GM06990 (cell line): ENCODE measurements around the gene LRIG2.
"Not testable (repeated sequence)": the region's sequence is repeated elsewhere in the genome, so short reads cannot be mapped to it uniquely, and the experiment has no call there.

Source experiments
- DNase-seq: peaks from one replicate; pipeline ENCODE4 v3.0.0-alpha.2; 2011; ENCODE audit not compliant: insufficient read length; ENCODE audit errors: extremely low read depth
- H3K27me3 ChIP-seq: replicated peaks from 2 replicates; pipeline ENCODE4 v1.6.0; 2011; ENCODE audit warnings: low read length; ENCODE audit not compliant: control insufficient read depth, insufficient read depth
- H3K36me3 ChIP-seq: 2 replicates; pipeline ENCODE4 v1.5.1; 2011; ENCODE audit warnings: low read length; ENCODE audit not compliant: control insufficient read depth, insufficient read depth
- H3K4me3 ChIP-seq: replicated peaks from 2 replicates; pipeline ENCODE4 v1.5.1; 2011; ENCODE audit warnings: low read depth, mild to moderate bottlenecking, control low read depth, low read length
- TF ChIP-seq, protein P1 (sequence below): IDR thresholded peaks from 2 replicates; pipeline ENCODE4 v1.5.1; 2011; ENCODE audit warnings: low read length, control low read depth, mild to moderate bottlenecking, inconsistent platforms; ENCODE audit not compliant: insufficient read depth, poor library complexity, severe bottlenecking

The LRIG2 gene, protein sequence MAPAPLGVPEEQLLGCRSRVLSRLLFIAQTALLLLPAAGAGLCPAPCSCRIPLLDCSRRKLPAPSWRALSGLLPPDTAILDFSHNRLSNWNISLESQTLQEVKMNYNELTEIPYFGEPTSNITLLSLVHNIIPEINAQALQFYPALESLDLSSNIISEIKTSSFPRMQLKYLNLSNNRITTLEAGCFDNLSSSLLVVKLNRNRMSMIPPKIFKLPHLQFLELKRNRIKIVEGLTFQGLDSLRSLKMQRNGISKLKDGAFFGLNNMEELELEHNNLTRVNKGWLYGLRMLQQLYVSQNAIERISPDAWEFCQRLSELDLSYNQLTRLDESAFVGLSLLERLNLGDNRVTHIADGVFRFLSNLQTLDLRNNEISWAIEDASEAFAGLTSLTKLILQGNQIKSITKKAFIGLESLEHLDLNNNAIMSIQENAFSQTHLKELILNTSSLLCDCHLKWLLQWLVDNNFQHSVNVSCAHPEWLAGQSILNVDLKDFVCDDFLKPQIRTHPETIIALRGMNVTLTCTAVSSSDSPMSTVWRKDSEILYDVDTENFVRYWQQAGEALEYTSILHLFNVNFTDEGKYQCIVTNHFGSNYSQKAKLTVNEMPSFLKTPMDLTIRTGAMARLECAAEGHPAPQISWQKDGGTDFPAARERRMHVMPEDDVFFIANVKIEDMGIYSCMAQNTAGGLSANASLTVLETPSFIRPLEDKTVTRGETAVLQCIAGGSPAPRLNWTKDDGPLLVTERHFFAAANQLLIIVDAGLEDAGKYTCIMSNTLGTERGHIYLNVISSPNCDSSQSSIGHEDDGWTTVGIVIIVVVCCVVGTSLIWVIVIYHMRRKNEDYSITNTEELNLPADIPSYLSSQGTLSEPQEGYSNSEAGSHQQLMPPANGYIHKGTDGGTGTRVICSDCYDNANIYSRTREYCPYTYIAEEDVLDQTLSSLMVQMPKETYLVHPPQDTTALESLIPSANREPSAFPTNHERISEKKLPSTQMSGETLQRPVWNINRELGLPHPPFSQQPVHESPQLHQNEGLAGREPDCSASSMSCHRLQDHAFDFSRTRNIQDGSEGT

DNA sequence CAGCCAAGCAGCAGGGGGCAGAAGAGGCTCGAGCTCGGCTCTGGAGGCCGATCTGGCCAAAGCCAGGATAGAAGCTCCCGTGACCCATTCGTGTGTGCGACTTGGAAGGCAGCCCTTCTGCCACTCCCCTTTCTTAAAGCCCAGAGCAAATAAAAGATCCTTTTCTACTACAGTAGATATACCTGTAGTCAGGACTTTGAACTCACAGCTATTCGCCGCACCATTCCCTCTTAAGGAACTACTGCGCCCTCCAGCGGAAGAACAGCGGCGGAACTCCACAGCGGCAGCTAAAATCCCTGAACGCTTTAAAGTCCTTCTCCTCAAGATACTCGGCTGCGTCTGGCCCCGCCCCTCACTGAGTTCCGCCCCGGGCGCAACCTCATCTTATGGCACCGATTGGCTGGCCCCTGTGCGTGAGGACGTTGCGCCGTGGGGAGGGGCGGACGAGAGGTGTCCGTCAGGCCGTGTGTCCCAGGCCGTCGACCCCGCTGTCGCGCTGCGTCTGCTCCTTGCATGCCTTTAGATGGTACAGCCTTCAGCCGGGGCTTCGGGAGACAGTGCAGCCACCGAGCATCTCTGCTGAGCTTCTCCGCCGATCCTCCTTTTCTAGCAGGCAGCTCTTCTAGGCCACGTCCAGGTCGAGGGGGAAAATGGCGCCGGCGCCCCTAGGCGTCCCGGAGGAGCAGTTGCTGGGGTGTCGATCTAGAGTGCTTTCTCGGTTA, at the start of gene LRIG2:
Gene LRIG2 (plus strand): TSS at position 442 of the 722 bp plus-strand sequence. CDS start 209 bp downstream, at position 651.
- DNase-seq, result peak; percentile 97
- H3K36me3 ChIP-seq, result no peaks in the 10 kb centered on the region; the same call in 1 of the 2 replicates
- no peaks in the 10 kb centered on the region for H3K27me3 ChIP-seq
- peak within 1 kb of the TSS; percentile 72 for H3K4me3 ChIP-seq
- TF ChIP-seq, protein P1, sequence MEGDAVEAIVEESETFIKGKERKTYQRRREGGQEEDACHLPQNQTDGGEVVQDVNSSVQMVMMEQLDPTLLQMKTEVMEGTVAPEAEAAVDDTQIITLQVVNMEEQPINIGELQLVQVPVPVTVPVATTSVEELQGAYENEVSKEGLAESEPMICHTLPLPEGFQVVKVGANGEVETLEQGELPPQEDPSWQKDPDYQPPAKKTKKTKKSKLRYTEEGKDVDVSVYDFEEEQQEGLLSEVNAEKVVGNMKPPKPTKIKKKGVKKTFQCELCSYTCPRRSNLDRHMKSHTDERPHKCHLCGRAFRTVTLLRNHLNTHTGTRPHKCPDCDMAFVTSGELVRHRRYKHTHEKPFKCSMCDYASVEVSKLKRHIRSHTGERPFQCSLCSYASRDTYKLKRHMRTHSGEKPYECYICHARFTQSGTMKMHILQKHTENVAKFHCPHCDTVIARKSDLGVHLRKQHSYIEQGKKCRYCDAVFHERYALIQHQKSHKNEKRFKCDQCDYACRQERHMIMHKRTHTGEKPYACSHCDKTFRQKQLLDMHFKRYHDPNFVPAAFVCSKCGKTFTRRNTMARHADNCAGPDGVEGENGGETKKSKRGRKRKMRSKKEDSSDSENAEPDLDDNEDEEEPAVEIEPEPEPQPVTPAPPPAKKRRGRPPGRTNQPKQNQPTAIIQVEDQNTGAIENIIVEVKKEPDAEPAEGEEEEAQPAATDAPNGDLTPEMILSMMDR, result peak; percentile 85

DNA sequence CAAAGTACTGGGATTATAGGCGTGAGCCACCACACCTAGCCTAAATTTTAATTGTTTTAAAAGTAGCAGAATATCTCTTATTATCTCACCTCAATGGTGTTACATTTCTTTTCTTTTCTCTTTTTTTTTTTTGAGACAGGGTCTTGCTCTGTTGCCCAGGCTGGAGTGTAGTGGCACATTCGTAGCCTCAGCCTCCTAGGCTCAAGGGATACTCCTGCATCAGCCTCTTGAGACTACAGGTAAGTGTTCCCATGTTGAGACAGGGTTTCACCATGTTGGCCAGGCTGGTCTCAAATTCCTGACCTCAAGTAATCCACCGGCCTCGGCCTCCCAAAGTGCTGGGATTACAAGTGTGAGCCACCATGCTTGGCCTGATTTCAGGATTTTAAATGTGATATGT, 49.7 kb upstream of the LRIG2 start:
- DNase-seq, H3K36me3 ChIP-seq, H3K27me3 ChIP-seq, H3K4me3 ChIP-seq: not testable (repeated sequence)

DNA sequence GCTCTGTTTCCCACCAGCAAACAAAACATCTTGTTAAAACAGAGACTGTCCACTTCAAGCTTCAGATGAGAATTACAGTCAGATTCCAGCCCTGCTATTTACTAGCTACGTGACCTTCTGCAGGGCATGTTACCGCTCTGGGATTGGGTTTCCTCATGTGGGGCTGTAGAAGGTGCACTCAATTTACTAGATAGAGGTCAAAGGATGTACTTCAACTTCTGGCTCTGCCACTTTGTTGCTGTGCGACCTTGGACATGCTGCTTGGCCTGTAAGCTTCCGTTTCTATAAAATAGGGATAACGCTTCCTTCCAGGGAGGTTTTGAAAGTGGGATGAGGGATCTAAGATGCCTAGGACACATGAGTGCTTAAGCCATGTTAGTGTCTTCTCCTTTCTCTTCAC, 46.0 kb upstream of the LRIG2 start:
- no peaks in the 10 kb centered on the region for H3K27me3 ChIP-seq
- TF ChIP-seq, protein P1, result no peak
- H3K4me3 ChIP-seq, result no peak overlapping the region
- no peaks in the 10 kb centered on the region for H3K36me3 ChIP-seq
- no peak for DNase-seq

DNA sequence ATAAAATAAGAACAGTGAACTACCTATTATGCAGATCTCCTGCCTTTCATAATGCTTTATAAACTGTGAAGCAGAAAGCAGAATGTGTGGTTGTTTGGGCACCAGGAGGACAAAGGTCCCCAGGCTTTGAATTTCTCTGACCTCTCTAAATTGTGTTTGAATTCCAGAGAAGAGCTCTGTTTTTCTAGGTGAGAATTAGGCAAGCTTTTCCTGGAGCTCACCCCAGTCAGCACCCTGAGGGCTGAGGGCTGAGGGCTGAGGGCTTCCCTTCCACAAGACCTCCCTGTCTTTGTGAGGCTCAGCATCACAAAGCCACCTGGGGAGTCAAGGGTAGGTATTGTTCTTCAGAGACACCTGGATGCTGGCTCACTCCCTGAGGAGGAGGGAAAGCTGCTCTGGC, 45.5 kb upstream of the LRIG2 start:
- Histone ChIP-seq H3K36me3 (no peaks in the 10 kb centered on the region), H3K4me3 (no peak overlapping the region), H3K27me3 (no peaks in the 10 kb centered on the region)
- TF ChIP-seq, protein P1, result no peak
- DNase-seq, result no peak

DNA sequence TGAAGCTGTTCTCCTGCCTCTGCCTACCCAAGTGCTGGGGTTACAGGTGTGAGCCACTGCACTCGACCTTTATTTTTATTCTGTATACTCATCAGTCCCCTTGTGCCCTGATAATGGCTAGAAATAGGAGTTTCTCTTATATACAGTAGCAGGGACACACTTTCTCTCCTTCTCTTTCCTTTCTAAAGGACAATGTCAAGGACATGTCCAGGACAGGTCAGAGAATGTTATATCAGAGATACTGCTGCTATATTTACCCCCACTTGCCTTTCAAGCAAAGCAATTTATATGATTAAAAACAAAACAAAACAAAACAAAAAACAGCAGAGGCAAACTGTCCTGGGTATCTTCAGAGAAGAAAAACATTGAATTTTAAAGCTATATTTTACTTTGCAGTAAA, 43.2 kb upstream of the LRIG2 start:
- TF ChIP-seq, protein P1, result no peak
- no peak overlapping the region for H3K4me3 ChIP-seq

More for the DNA sequence above, 43.2 kb upstream of the LRIG2 start:
- Histone ChIP-seq H3K36me3 (no peaks in the 10 kb centered on the region), H3K27me3 (no peaks in the 10 kb centered on the region)
- no peak for DNase-seq
